Tibial nerve (tissue), 4 donors: ENCODE results near the gene DNAJB6. TPM values are rescaled to one million over a fixed set of nuclear protein-coding genes. Genes with fewer than 3 reads are reported as not detected.

Experiments
- DNase-seq, 2 donors: peaks; one replicate each; pipeline ENCODE4 v3.0.0-alpha.2; 2019; ENCODE audit warnings: low spot score in 2 of 2
- H3K27ac ChIP-seq, 4 donors: fragments of 200-600 bp; sonication (generic) in 3 of 4; one replicate each; pipeline ENCODE4 v1.5.1; 2017 to 2019; ENCODE audit warnings: mild to moderate bottlenecking in 1 of 4
- H3K27me3 ChIP-seq, 2 donors: fragments of 200-600 bp; sonication (generic) in 1 of 2; one replicate each; pipeline versions ENCODE4 v1.5.1 to v1.6.0; 2017 to 2019
- H3K36me3 ChIP-seq, 3 donors: fragments of 200-600 bp; sonication (generic); one replicate each; pipeline ENCODE4 v1.5.1; 2018 to 2019
- H3K4me1 ChIP-seq, 4 donors: fragments of 200-600 bp; sonication (generic) in 3 of 4; one replicate each; pipeline ENCODE4 v1.5.1; 2017 to 2019
- H3K4me3 ChIP-seq, 4 donors: fragments of 200-600 bp; sonication (generic) in 3 of 4; one replicate each; pipeline ENCODE4 v1.5.1; 2017 to 2019; ENCODE audit warnings: mild to moderate bottlenecking in 1 of 4, moderate library complexity in 1 of 4
- H3K9me3 ChIP-seq, 4 donors: fragments of 200-600 bp; sonication (generic) in 3 of 4; one replicate each; pipeline ENCODE4 v1.5.1; 2017 to 2019
- EP300 ChIP-seq, 2 donors: sonication (generic); formaldehyde crosslinking; IDR thresholded peaks; one replicate each; pipeline ENCODE4 v1.6.1; 2017; ENCODE audit warnings: antibody characterized with exemption in 2 of 2, mild to moderate bottlenecking in 1 of 2
- POLR2A ChIP-seq, 2 donors: fragments of 450-650 bp; IDR thresholded peaks; one replicate each; pipeline ENCODE4 v1.6.1; 2017; ENCODE audit warnings: antibody characterized with exemption in 2 of 2, mild to moderate bottlenecking in 2 of 2, moderate library complexity in 2 of 2
- WGBS, 2 donors: methylation state at CpG; one replicate each; pipeline ENCODE4 v1.1.5; 2018; 5-methylcytosine and 5-hydroxymethylcytosine counted together
- total RNA-seq, 4 donors: library from RNA; depleted of rRNA; stranded (reverse); fragments of >200 nt; gene quantifications; one replicate each; pipeline ENCODE4 v1.1.0, GENCODE V29; 2016
- TF ChIP-seq, protein P1 (sequence below), 5 experiments: fragments of 200-600 bp in 3 of 5; fragments of 450-650 bp in 2 of 5; sonication (generic) in 3 of 5; IDR thresholded peaks; one replicate each; pipeline ENCODE4 v1.5.1; 2016 to 2019; ENCODE audit warnings: antibody characterized with exemption in 5 of 5, mild to moderate bottlenecking in 3 of 5, moderate library complexity in 2 of 5

The DNAJB6 gene
- total RNA-seq, 4 donors from 2014 or later = 85.5 to 106 (median 96.9) TPM

- H3K27me3 ChIP-seq = no peaks in the 10 kb centered on the region
- H3K9me3 ChIP-seq = peaks cover 0 to 28% (median 0%) of the 10 kb centered on the region in 4 donors
- WGBS, 2 donors = 34 to 36% methylated on average over 26 to 27 of the region's 27 CpGs
- no peak overlapping the region for H3K27ac ChIP-seq
- no peak for DNase-seq
- no peak overlapping the region for H3K4me3 ChIP-seq
- no peaks in the 10 kb centered on the region for H3K4me1 ChIP-seq
- H3K36me3 ChIP-seq = no peaks in the 10 kb centered on the region
- no peak for TF ChIP-seq POLR2A (IDR thresholded peaks at IDR 0.05)
- no peak for TF ChIP-seq EP300 (IDR thresholded peaks at IDR 0.05)
- TF ChIP-seq, protein P1, sequence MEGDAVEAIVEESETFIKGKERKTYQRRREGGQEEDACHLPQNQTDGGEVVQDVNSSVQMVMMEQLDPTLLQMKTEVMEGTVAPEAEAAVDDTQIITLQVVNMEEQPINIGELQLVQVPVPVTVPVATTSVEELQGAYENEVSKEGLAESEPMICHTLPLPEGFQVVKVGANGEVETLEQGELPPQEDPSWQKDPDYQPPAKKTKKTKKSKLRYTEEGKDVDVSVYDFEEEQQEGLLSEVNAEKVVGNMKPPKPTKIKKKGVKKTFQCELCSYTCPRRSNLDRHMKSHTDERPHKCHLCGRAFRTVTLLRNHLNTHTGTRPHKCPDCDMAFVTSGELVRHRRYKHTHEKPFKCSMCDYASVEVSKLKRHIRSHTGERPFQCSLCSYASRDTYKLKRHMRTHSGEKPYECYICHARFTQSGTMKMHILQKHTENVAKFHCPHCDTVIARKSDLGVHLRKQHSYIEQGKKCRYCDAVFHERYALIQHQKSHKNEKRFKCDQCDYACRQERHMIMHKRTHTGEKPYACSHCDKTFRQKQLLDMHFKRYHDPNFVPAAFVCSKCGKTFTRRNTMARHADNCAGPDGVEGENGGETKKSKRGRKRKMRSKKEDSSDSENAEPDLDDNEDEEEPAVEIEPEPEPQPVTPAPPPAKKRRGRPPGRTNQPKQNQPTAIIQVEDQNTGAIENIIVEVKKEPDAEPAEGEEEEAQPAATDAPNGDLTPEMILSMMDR (IDR thresholded peaks at IDR 0.05) = no peak
Measured at GRCh38 chr7:157457355-157458253, 120.8 kb downstream of the DNAJB6 start.

- no peak for DNase-seq
Measured at GRCh38 chr7:157458254-157458633, 121.4 kb downstream of the DNAJB6 start.

GRCh38 chr7:157459966-157460365, 123.2 kb downstream of the DNAJB6 start:
- Histone ChIP-seq H3K4me3 (no peak overlapping the region), H3K9me3 (peaks cover 0 to 5% (median 0%) of the 10 kb centered on the region in 4 donors), H3K4me1 (no peaks in the 10 kb centered on the region), H3K27ac (no peak overlapping the region), H3K27me3 (peaks cover 0 to 11% of the 10 kb centered on the region in 2 donors), H3K36me3 (no peaks in the 10 kb centered on the region)
- TF ChIP-seq EP300 (IDR thresholded peaks at IDR 0.05) (no peak), POLR2A (IDR thresholded peaks at IDR 0.05) (no peak)
- TF ChIP-seq, protein P1 (IDR thresholded peaks at IDR 0.05) = no peak
- 91 to 94% methylated on average over 10 of the region's 11 CpGs for WGBS, 2 donors
- DNase-seq = no peak

More at GRCh38 chr7:157458254-157458633, 121.4 kb downstream of the DNAJB6 start:
- no peak overlapping the region for H3K4me3 ChIP-seq
- TF ChIP-seq, protein P1 (IDR thresholded peaks at IDR 0.05) = no peak
- no peak for TF ChIP-seq EP300 (IDR thresholded peaks at IDR 0.05)
- H3K27me3 ChIP-seq = no peaks in the 10 kb centered on the region
- H3K36me3 ChIP-seq = no peaks in the 10 kb centered on the region
- H3K9me3 ChIP-seq = peaks cover 0 to 22% (median 0%) of the 10 kb centered on the region in 4 donors
- 62 to 80% methylated on average over 9 of the region's 9 CpGs for WGBS, 2 donors
- no peak overlapping the region for H3K27ac ChIP-seq
- H3K4me1 ChIP-seq = no peaks in the 10 kb centered on the region

DNA sequence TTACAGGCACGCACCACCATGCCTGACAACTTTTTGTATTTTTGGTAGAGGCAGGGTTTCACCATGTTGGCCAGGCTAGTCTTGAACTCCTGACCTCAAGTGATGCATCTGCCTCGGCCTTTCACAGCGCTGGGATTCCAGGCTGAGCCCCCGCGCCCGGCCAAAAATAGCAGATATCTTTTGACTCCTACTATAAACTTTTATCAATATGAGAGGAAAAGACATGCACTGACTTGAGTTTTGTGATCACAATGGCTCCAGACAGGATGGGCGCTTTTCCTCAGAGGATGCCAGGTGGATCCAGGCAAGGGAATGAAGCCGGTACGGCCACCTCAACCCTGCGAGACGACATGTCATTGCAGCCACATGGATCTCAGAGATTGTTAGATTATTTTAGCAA, 123.9 kb downstream of the DNAJB6 start:
- no peak for DNase-seq
- H3K27me3 ChIP-seq = peaks cover 0 to 12% of the 10 kb centered on the region in 2 donors
- TF ChIP-seq POLR2A (IDR thresholded peaks at IDR 0.05) (no peak), EP300 (IDR thresholded peaks at IDR 0.05) (no peak)
- TF ChIP-seq, protein P1 (IDR thresholded peaks at IDR 0.05) = no peak
- WGBS, 2 donors = 71 to 72% methylated on average over 11 of the region's 11 CpGs
- no peaks in the 10 kb centered on the region for H3K9me3 ChIP-seq
- no peak overlapping the region for H3K4me3 ChIP-seq
- H3K27ac ChIP-seq = no peak overlapping the region
- H3K4me1 ChIP-seq = no peaks in the 10 kb centered on the region
- H3K36me3 ChIP-seq = no peaks in the 10 kb centered on the region
